ENCODE measurements around the gene THRAP3.
A peak's percentile ranks its signal among the peaks of the same experiment; 100 is the strongest.

The THRAP3 gene

DNA sequence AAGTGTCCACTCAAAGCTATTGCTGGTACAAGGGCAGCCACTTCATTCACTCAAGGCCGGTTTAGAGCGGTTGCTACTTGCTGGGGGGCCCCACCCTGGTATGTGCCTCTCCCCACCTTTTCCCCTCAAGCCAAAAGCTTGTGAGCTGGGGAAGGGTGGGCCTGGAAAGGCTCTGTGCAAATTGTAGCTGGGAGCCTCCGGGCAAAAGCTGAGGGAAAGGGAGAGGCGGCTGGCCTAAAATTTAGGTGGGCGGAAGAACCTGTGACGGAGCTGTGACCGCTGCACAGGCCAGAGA, 81.6 kb downstream of the THRAP3 start:
- peaks cover 63% of the 10 kb centered on the region for H3K4me1 Mint-ChIP-seq (ENCODE audit: low read depth)
- H3K4me3 Mint-ChIP-seq = peak overlapping the region; percentile 92
- peaks cover 9% of the 10 kb centered on the region for H3K27me3 Mint-ChIP-seq
- peak overlapping the region; percentile 41 for H3K27ac Mint-ChIP-seq
- H3K9me3 Mint-ChIP-seq = no peaks in the 10 kb centered on the region
- H3K36me3 Mint-ChIP-seq (ENCODE audit: low read depth) = peaks cover 53% of the 10 kb centered on the region
- intact Hi-C loops (cut with micrococcal nuclease) = loop anchor here (2.0 to 5.0 kb wide), 2 partner anchors 17 to 61 kb away; partner anchors contain the start of gene EVA1B

GRCh38 chr1:36306210-36306901, 82.1 kb downstream of the THRAP3 start, which contains the start of gene SH3D21:
SH3D21 (plus strand) TSS chr1:36306368; CDS start chr1:36306421, 53 bp downstream.
- Mint-ChIP-seq H3K9me3 (no peaks in the 10 kb centered on the region), H3K36me3 (ENCODE audit: low read depth) (peaks cover 53% of the 10 kb centered on the region), H3K27me3 (peaks cover 9% of the 10 kb centered on the region), H3K4me3 (peak within 1 kb of the TSS; percentile 92), H3K27ac (peak within 1 kb of the TSS; percentile 41), H3K4me1 (ENCODE audit: low read depth) (peaks cover 58% of the 10 kb centered on the region)
- intact Hi-C loops (cut with micrococcal nuclease) = loop anchor here (2.0 to 5.0 kb wide), 2 partner anchors 16 to 61 kb away; partner anchors contain the start of gene EVA1B

- H3K4me3 Mint-ChIP-seq = peak overlapping the region; percentile 92
- intact Hi-C loops (cut with micrococcal nuclease) = loop anchor here (2.0 to 5.0 kb wide), 2 partner anchors 16 to 60 kb away; partner anchors contain the start of gene EVA1B
- H3K9me3 Mint-ChIP-seq = no peaks in the 10 kb centered on the region
- peaks cover 47% of the 10 kb centered on the region for H3K36me3 Mint-ChIP-seq (ENCODE audit: low read depth)
- peaks cover 9% of the 10 kb centered on the region for H3K27me3 Mint-ChIP-seq
- H3K27ac Mint-ChIP-seq = peak overlapping the region; percentile 41
- peaks cover 52% of the 10 kb centered on the region for H3K4me1 Mint-ChIP-seq (ENCODE audit: low read depth)
Observed at GRCh38 chr1:36306902-36307456, 82.7 kb downstream of the THRAP3 start.

DNA sequence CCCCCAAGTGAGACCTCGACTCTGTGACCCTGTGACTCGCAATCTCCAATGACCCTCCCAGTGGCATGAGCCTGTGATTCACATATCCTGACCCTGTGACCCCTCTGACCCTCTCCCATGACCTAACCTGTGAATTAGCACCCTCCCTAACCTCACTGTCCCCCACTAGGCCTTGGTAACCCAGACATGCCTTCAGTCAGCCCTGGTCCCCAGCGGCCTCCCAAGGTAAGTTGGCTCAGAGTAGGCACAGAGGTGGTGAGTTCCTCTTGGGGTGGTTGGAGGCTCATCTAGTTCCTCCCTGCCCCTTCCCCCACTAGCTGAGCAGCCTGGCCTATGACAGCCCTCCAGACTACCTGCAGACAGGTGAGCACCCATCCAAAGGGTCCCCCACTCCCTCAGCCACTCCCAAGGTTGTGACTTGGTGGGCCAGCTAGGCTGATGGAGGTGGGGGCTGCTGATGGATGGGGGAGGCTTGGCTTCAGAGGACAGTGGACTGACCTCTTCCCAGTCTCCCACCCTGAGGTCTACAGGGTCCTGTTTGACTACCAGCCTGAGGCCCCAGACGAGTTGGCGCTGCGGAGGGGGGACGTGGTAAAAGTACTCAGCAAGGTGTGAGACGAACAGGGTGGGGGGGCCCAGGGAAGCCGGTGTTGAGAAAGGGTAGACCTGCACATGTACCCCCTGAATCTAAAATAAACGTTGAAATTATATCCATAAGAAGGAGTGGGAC, 83.5 kb downstream of the THRAP3 start:
- H3K9me3 Mint-ChIP-seq = no peaks in the 10 kb centered on the region
- peak overlapping the region; percentile 41 for H3K27ac Mint-ChIP-seq
- H3K27me3 Mint-ChIP-seq = peaks cover 9% of the 10 kb centered on the region
- H3K36me3 Mint-ChIP-seq (ENCODE audit: low read depth) = peaks cover 39% of the 10 kb centered on the region
- peak overlapping the region; percentile 92 for H3K4me3 Mint-ChIP-seq
- intact Hi-C loops (cut with micrococcal nuclease) = loop anchor here (2.0 to 5.0 kb wide), 2 partner anchors 15 to 60 kb away; partner anchors contain the start of gene EVA1B
- H3K4me1 Mint-ChIP-seq (ENCODE audit: low read depth) = peaks cover 44% of the 10 kb centered on the region

DNA sequence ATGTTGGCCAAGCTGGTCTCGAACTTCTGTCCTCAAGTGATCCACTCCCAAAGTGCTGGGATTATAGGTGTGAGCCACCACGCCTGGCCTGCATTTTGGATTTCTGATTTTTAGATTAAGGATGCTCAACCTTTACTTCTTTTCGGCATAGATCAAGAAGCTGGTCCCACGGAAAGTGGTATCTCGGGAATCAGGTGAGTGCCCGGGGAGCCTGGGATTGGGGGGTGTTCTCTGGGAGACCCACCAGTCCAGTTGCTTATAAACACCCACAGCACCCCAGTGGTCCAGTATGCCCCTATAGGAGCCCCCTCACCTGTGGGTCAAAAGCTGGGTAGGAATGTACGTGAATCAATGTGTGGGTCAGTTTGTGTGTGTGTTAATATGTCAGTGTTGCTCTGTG, 85.2 kb downstream of the THRAP3 start:
- H3K4me1 Mint-ChIP-seq (ENCODE audit: low read depth) = peaks cover 32% of the 10 kb centered on the region
- H3K27ac Mint-ChIP-seq = no peak overlapping the region
- peaks cover 9% of the 10 kb centered on the region for H3K27me3 Mint-ChIP-seq
- H3K36me3 Mint-ChIP-seq (ENCODE audit: low read depth) = peaks cover 25% of the 10 kb centered on the region
- intact Hi-C loops (cut with micrococcal nuclease) = loop anchor here (5.0 kb wide), 1 partner anchor 58 kb away; no protein-coding TSS in a partner anchor
- H3K9me3 Mint-ChIP-seq = no peaks in the 10 kb centered on the region
- no peak overlapping the region for H3K4me3 Mint-ChIP-seq

GRCh38 chr1:36320291-36320761, 96.1 kb downstream of the THRAP3 start:
- Mint-ChIP-seq H3K9me3 (no peaks in the 10 kb centered on the region), H3K4me3 (peak overlapping the region; percentile 83), H3K36me3 (ENCODE audit: low read depth) (peaks cover 16% of the 10 kb centered on the region), H3K27ac (peak overlapping the region; percentile 86), H3K4me1 (ENCODE audit: low read depth) (peaks cover 35% of the 10 kb centered on the region), H3K27me3 (peaks cover 24% of the 10 kb centered on the region)
- intact Hi-C loops (cut with micrococcal nuclease) = loop anchor here (5.0 kb wide), 1 partner anchor 47 kb away; no protein-coding TSS in a partner anchor

DNA sequence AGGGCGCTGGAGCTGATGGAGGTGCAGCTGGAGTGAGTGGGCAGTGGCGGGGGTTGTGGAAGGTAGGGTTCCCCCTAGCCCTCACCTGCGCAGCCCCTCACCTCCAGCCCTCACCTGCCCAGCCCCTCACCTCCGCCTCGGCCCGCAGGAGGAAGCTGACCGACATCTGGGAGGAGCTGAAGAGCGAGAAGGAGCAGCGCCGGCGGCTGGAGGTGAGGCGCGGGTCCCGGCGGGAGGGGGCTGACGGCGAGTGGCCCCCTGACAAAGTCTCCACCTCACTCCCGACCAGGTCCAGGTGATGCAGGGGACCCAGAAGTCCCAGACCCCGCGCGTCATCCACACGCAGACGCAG, 96.5 kb downstream of the THRAP3 start:
- Mint-ChIP-seq H3K9me3 (no peaks in the 10 kb centered on the region), H3K27me3 (peaks cover 26% of the 10 kb centered on the region), H3K36me3 (ENCODE audit: low read depth) (peaks cover 16% of the 10 kb centered on the region), H3K4me3 (peak overlapping the region; percentile 83), H3K27ac (peak overlapping the region; percentile 86), H3K4me1 (ENCODE audit: low read depth) (peaks cover 35% of the 10 kb centered on the region)
- intact Hi-C loops (cut with micrococcal nuclease) = loop anchor here (5.0 kb wide), 1 partner anchor 47 kb away; no protein-coding TSS in a partner anchor

- Mint-ChIP-seq H3K9me3 (no peaks in the 10 kb centered on the region), H3K4me1 (ENCODE audit: low read depth) (peaks cover 38% of the 10 kb centered on the region), H3K27ac (peak overlapping the region; percentile 86), H3K4me3 (peak overlapping the region; percentile 83), H3K36me3 (ENCODE audit: low read depth) (peaks cover 16% of the 10 kb centered on the region), H3K27me3 (peaks cover 31% of the 10 kb centered on the region)
- intact Hi-C loops (cut with micrococcal nuclease) = loop anchor here (5.0 kb wide), 1 partner anchor 46 kb away; no protein-coding TSS in a partner anchor
Observed at GRCh38 chr1:36321119-36321951, 97.1 kb downstream of the THRAP3 start.

GRCh38 chr1:36322041-36322785, 98.0 kb downstream of the THRAP3 start:
- Mint-ChIP-seq H3K4me3 (peak overlapping the region; percentile 83), H3K27me3 (peaks cover 37% of the 10 kb centered on the region), H3K4me1 (ENCODE audit: low read depth) (peaks cover 47% of the 10 kb centered on the region), H3K9me3 (no peaks in the 10 kb centered on the region), H3K36me3 (ENCODE audit: low read depth) (peaks cover 16% of the 10 kb centered on the region), H3K27ac (no peak overlapping the region)
- intact Hi-C loops (cut with micrococcal nuclease) = loop anchor here (2.0 to 5.0 kb wide), 2 partner anchors 15 to 45 kb away; partner anchors contain the start of gene SH3D21

DNA sequence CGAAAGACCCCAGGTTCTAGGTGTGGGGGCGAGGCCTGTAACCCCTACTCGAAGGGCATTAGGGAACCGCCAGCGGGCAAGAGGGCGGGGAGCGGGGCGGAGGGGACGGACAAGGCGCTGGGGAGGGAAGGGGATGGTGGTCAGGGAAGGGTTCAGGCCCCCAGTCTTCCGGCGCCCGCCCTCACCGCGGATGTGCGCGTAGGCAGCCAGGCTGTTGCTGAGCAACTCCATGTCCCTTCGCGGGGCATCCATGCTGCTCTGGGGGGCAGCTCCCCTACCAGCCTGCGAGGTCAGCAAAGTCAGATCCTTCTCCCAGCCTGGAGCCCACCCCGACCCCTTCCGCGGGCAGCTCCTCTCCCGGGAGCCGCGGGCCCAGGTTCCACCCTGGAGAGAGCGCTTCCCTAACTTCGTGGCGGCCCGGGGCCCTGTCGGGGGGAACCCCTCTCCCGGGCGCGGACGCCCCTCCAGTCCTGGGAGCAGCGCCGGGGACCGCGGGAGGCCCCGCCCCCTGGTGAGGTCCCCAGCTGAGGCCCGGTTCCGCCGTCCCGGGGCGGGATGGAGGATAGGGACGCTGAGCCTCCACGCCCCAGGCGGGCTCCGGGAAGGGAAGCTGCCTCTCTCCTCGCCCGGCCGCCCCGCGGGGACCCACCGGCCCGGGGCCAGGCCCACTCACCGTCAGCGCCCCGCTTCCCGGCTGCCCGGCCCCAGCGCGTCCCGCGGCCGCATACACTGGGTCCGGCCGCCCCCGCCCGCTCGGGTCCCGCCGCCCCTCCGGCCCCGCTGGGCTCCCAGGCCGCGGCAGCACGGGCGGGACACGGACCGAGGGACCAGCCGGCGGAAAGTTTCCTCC, 98.8 kb downstream of the THRAP3 start:
- Mint-ChIP-seq H3K9me3 (no peaks in the 10 kb centered on the region), H3K4me3 (peak overlapping the region; percentile 72), H3K27ac (no peak overlapping the region), H3K27me3 (peaks cover 40% of the 10 kb centered on the region), H3K4me1 (ENCODE audit: low read depth) (peaks cover 55% of the 10 kb centered on the region), H3K36me3 (ENCODE audit: low read depth) (peaks cover 16% of the 10 kb centered on the region)
- intact Hi-C loops (cut with micrococcal nuclease) = loop anchor here (2.0 to 5.0 kb wide), 2 partner anchors 16 to 44 kb away; partner anchors contain the start of gene SH3D21

GRCh38 chr1:36323636-36324352, 99.6 kb downstream of the THRAP3 start, which contains the start of gene EVA1B:
EVA1B (minus strand) TSS chr1:36323645; CDS start chr1:36323037, 608 bp downstream.
- peak within 1 kb of the TSS; percentile 72 for H3K4me3 Mint-ChIP-seq
- H3K9me3 Mint-ChIP-seq = no peaks in the 10 kb centered on the region
- peaks cover 62% of the 10 kb centered on the region for H3K4me1 Mint-ChIP-seq (ENCODE audit: low read depth)
- peaks cover 40% of the 10 kb centered on the region for H3K27me3 Mint-ChIP-seq
- H3K36me3 Mint-ChIP-seq (ENCODE audit: low read depth) = peaks cover 16% of the 10 kb centered on the region
- peak within 1 kb of the TSS; percentile 78 for H3K27ac Mint-ChIP-seq
- intact Hi-C loops (cut with micrococcal nuclease) = loop anchor here (2.0 to 5.0 kb wide), 2 partner anchors 17 to 44 kb away; partner anchors contain the start of gene SH3D21

Data from dendritic cell treated with granulocyte-macrophage colony-stimulating factor and Interleukin-4, amounts not matched to agents 40 ng/mL and 50 ng/mL, for 4 days (primary cell).